ENCODE results near the gene QSOX1. TPM values are rescaled to one million over a fixed set of nuclear protein-coding genes. Genes with fewer than 3 reads are reported as not detected.

The QSOX1 gene
- total and polyA plus RNA-seq, 9 of the 15 experiments (the other 6 are each of a cell fraction or from before 2014, with no cell fraction given) = 4.0 to 53.1 (median 15.0) TPM

- H2AFZ ChIP-seq (ENCODE audit: low read depth, low read length) = no peak overlapping the region
- H3K9me3 ChIP-seq (replicated peaks; ENCODE audit: control insufficient read depth, insufficient read depth, low read depth, low read length) = no peaks in the 10 kb centered on the region
- DNase-seq (ENCODE audit: extremely low read depth in 1 of 4, low spot score in 3 of 4) = no peak
- no peak overlapping the region for H3K27ac ChIP-seq (ENCODE audit: extremely low read depth, low read depth, low read length)
- 6% methylated on average over 15 of the region's 16 CpGs for WGBS (ENCODE audit: insufficient coverage, low coverage, missing lambda C conversion rate)
- H3K27me3 ChIP-seq (ENCODE audit: control insufficient read depth in 2 of 2, insufficient read depth in 2 of 2, low read length in 2 of 2) = peaks cover 69 to 74% of the 10 kb centered on the region in 2 experiments
- ChIA-PET CTCF (ENCODE audit: low intra/inter-chr PET ratio) (no interaction called here), POLR2A (no interaction called here)
- no peak overlapping the region for H3K4me2 ChIP-seq (ENCODE audit: insufficient read depth, low read length)
- ATAC-seq = no peak
- in situ Hi-C loops (cut with MboI) (no loop called here), intact Hi-C loops (cut with micrococcal nuclease) (no loop called here)
- H3K4me3 ChIP-seq = no peak overlapping the region
- H3K36me3 ChIP-seq (ENCODE audit: control insufficient read depth, insufficient read depth, low read length) = no peaks in the 10 kb centered on the region
- H3K9ac ChIP-seq (ENCODE audit: insufficient read depth in 1 of 2, low read depth in 2 of 2, low read length in 2 of 2) = no peak overlapping the region
- peak; percentile 74 for TF ChIP-seq ZSCAN29 (IDR thresholded peaks at IDR 0.05)
- peak; percentile 27 for TF ChIP-seq CBX2 (IDR thresholded peaks at IDR 0.05; ENCODE audit: insufficient read depth, low read length, poor library complexity, severe bottlenecking)
- TF ChIP-seq, protein P1, sequence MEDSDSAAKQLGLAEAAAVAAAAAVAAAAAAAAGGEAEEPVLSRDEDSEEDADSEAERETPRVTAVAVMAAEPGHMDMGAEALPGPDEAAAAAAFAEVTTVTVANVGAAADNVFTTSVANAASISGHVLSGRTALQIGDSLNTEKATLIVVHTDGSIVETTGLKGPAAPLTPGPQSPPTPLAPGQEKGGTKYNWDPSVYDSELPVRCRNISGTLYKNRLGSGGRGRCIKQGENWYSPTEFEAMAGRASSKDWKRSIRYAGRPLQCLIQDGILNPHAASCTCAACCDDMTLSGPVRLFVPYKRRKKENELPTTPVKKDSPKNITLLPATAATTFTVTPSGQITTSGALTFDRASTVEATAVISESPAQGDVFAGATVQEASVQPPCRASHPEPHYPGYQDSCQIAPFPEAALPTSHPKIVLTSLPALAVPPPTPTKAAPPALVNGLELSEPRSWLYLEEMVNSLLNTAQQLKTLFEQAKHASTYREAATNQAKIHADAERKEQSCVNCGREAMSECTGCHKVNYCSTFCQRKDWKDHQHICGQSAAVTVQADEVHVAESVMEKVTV (CRISPR knock-in tag; IDR thresholded peaks at IDR 0.05) = no peak
- FAIRE-seq = no peak
- H4K20me1 ChIP-seq (replicated peaks; ENCODE audit: control insufficient read depth, insufficient read depth, low read length) = 0 out of 2 replicates have a peak, but pooled peaks cover 6% of the 10 kb centered on the region
- no peaks in the 10 kb centered on the region for H3K9me1 ChIP-seq (ENCODE audit: control insufficient read depth, insufficient read depth, low read length)
- no peaks in the 10 kb centered on the region for H3K79me2 ChIP-seq (ENCODE audit: control insufficient read depth, insufficient read depth, low read length)
- peaks cover 0 to 23% of the 10 kb centered on the region in 2 experiments; a peak in 1 of 5 replicates for H3K4me1 ChIP-seq (replicated peaks in 1 of 2; ENCODE audit: control insufficient read depth in 2 of 2, insufficient read depth in 2 of 2, low read length in 2 of 2)
- BruUV-seq (replicated peaks) = no TSS peak
These were observed 82.2 kb downstream of the QSOX1 start for GRCh38 chr1:180236698-180237509.

All from K562 (cell line).